HepG2 (cell line): ENCODE measurements around the gene CEP78. TPM values are rescaled to one million over a fixed set of nuclear protein-coding genes. Genes with fewer than 3 reads are reported as not detected.

Experiments used
- KAT7 ChIP-seq: IDR thresholded peaks from 2 replicates; pipeline ENCODE4 v1.6.1; 2018; ENCODE audit warnings: borderline replicate concordance, missing compliant biosample characterization
- MTF2 ChIP-seq: sonication (generic); formaldehyde crosslinking; IDR thresholded peaks from 2 replicates; pipeline ENCODE4 v1.5.0; 2020; ENCODE audit warnings: missing genetic modification reagents, borderline replicate concordance
- NRL ChIP-seq: sonication (generic); formaldehyde crosslinking; IDR thresholded peaks from 2 replicates; pipeline ENCODE4 v1.5.0; 2020; ENCODE audit warnings: missing genetic modification reagents, mild to moderate bottlenecking, moderate library complexity, borderline replicate concordance
- TAF1 ChIP-seq: sonication (generic); formaldehyde crosslinking; IDR thresholded peaks from 2 replicates; pipeline ENCODE4 v1.4.0; 2020; ENCODE audit warnings: missing genetic modification reagents
- ZBTB7B ChIP-seq: sonication (generic); formaldehyde crosslinking; IDR thresholded peaks from 2 replicates; pipeline ENCODE4 v1.4.0; 2020; ENCODE audit warnings: missing genetic modification reagents
- ZFP37 ChIP-seq: sonication (generic); formaldehyde crosslinking; IDR thresholded peaks from 2 replicates; pipeline ENCODE4 v1.4.0; 2020; ENCODE audit warnings: missing genetic modification reagents, borderline replicate concordance
- ZGPAT ChIP-seq: IDR thresholded peaks from 2 replicates; pipeline ENCODE4 v1.6.1; 2016; ENCODE audit warnings: mild to moderate bottlenecking
- ZNF224 ChIP-seq: sonication (generic); formaldehyde crosslinking; IDR thresholded peaks from 2 replicates; pipeline ENCODE4 v1.5.0; 2020; ENCODE audit warnings: mild to moderate bottlenecking, missing genetic modification reagents
- ZNF766 ChIP-seq: sonication (generic); formaldehyde crosslinking; IDR thresholded peaks from 2 replicates; pipeline ENCODE4 v1.5.0; 2020; ENCODE audit warnings: missing genetic modification reagents, borderline replicate concordance
- ZNF816 ChIP-seq: sonication (generic); formaldehyde crosslinking; IDR thresholded peaks from 2 replicates; pipeline ENCODE4 v1.8.0; 2022; ENCODE audit warnings: missing genetic modification reagents, mild to moderate bottlenecking, borderline replicate concordance
- polyA plus RNA-seq, 8 experiments: library from polyadenylated mRNA; depleted of rRNA in 3 of 8; stranded (reverse) in 7 of 8; unstranded in 1 of 8; fragments of >200 nt; fragmentation: Illumina TruSeq in 4 of 8; extraction: Trizol in 4 of 8; gene quantifications; 2 replicates each; pipeline versions ENCODE4 v1.2.1 to v1.2.3, GENCODE V29; 2011 to 2016; ENCODE audit warnings: low read depth in 4 of 8, missing spikeins in 1 of 8, mixed read lengths in 1 of 8; ENCODE audit not compliant: insufficient read depth in 1 of 8
- total RNA-seq, 5 experiments: library from RNA; depleted of rRNA; stranded (reverse); fragments of >200 nt; fragmentation: Illumina TruSeq; extraction: Trizol; gene quantifications; 2 replicates each; pipeline ENCODE4 v1.2.3, GENCODE V29; 2016; ENCODE audit warnings: low read depth in 1 of 5
- TF ChIP-seq, protein P1 (sequence below): sonication (generic); formaldehyde crosslinking; IDR thresholded peaks from 2 replicates; pipeline ENCODE4 v1.5.0; 2020; ENCODE audit warnings: missing genetic modification reagents, mild to moderate bottlenecking, borderline replicate concordance
- TF ChIP-seq, protein P2 (sequence below): sonication (generic); formaldehyde crosslinking; IDR thresholded peaks from 2 replicates; pipeline ENCODE4 v1.4.0; 2020; ENCODE audit warnings: mild to moderate bottlenecking, missing genetic modification reagents
- TF ChIP-seq, protein P3 (sequence below), 2 experiments: fragments of 450-650 bp in 1 of 2; sonication (generic) in 1 of 2; formaldehyde crosslinking in 1 of 2; IDR thresholded peaks; 2 replicates each; pipeline versions ENCODE4 v1.6.1 to v1.8.0; 2016 to 2022; ENCODE audit warnings: antibody characterized with exemption in 1 of 2, mild to moderate bottlenecking in 1 of 2, missing genetic modification reagents in 1 of 2

The CEP78 gene
- total and polyA plus RNA-seq, 2 of the 13 experiments (the other 11 are each of a cell fraction or from before 2014, with no cell fraction given), result 5.1 to 30.8 TPM

DNA sequence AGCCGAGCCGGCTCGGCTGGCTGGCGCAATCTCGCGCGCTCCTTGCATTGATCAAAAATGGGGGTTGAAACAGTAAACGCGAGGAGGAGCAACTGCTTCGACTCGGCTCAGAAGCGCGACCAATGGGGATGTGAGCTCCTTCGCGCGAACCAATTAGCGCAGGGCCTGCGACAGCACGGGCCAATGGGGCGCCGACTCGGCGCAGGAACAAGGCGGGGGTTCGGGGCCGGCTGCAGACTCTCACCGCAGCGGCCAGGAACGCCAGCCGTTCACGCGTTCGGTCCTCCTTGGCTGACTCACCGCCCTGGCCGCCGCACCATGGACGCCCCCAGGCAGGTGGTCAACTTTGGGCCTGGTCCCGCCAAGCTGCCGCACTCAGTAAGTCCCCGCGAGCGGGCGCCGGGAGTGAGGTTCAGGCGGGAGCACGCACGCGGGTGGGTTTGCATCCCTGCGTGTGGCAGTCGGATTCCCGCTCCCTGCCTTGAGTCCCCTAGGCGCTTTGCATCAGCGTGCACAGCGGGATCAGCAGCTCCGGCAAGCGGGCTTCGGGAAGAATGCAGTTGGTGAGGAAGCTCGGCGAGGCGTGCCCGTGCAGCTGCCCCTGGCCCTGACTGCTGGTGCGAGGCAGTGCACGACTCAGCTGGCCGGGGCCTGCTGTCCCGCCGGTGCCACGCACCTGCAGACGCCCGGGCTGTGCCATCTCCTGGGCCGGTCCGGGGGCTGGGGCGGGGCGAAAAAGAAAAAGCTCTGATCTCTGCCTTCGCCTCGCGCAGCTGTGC is 61.2 kb downstream of the CEP78 start, which contains the start of gene PSAT1 (continued):
- TF ChIP-seq ZFP37 (CRISPR knock-in tag) (no peak), TAF1 (CRISPR knock-in tag) (peak; percentile 98), ZBTB7B (CRISPR knock-in tag) (no peak), ZNF816 (CRISPR knock-in tag) (no peak), ZGPAT (CRISPR knock-in tag) (peak; percentile 88), NRL (CRISPR knock-in tag) (peak; percentile 91), ZNF224 (CRISPR knock-in tag) (peak; percentile 94; the same call in 1 of the 2 replicates), KAT7 (CRISPR knock-in tag) (peak; percentile 92), ZNF766 (CRISPR knock-in tag) (peak; percentile 84; the same call in 1 of the 2 replicates), MTF2 (CRISPR knock-in tag) (no peak)
- TF ChIP-seq, protein P1, sequence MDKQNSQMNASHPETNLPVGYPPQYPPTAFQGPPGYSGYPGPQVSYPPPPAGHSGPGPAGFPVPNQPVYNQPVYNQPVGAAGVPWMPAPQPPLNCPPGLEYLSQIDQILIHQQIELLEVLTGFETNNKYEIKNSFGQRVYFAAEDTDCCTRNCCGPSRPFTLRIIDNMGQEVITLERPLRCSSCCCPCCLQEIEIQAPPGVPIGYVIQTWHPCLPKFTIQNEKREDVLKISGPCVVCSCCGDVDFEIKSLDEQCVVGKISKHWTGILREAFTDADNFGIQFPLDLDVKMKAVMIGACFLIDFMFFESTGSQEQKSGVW (CRISPR knock-in tag), result no peak
- TF ChIP-seq, protein P2, sequence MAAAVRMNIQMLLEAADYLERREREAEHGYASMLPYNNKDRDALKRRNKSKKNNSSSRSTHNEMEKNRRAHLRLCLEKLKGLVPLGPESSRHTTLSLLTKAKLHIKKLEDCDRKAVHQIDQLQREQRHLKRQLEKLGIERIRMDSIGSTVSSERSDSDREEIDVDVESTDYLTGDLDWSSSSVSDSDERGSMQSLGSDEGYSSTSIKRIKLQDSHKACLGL (CRISPR knock-in tag), result peak; percentile 57; the same call in 1 of the 2 replicates
- TF ChIP-seq, protein P3, sequence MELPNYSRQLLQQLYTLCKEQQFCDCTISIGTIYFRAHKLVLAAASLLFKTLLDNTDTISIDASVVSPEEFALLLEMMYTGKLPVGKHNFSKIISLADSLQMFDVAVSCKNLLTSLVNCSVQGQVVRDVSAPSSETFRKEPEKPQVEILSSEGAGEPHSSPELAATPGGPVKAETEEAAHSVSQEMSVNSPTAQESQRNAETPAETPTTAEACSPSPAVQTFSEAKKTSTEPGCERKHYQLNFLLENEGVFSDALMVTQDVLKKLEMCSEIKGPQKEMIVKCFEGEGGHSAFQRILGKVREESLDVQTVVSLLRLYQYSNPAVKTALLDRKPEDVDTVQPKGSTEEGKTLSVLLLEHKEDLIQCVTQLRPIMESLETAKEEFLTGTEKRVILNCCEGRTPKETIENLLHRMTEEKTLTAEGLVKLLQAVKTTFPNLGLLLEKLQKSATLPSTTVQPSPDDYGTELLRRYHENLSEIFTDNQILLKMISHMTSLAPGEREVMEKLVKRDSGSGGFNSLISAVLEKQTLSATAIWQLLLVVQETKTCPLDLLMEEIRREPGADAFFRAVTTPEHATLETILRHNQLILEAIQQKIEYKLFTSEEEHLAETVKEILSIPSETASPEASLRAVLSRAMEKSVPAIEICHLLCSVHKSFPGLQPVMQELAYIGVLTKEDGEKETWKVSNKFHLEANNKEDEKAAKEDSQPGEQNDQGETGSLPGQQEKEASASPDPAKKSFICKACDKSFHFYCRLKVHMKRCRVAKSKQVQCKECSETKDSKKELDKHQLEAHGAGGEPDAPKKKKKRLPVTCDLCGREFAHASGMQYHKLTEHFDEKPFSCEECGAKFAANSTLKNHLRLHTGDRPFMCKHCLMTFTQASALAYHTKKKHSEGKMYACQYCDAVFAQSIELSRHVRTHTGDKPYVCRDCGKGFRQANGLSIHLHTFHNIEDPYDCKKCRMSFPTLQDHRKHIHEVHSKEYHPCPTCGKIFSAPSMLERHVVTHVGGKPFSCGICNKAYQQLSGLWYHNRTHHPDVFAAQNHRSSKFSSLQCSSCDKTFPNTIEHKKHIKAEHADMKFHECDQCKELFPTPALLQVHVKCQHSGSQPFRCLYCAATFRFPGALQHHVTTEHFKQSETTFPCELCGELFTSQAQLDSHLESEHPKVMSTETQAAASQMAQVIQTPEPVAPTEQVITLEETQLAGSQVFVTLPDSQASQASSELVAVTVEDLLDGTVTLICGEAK (IDR thresholded peaks at IDR 0.05), result no peak
- TF ChIP-seq, protein P3 (CRISPR knock-in tag; IDR thresholded peaks at IDR 0.05), result peak; percentile 82
